ENCODE measurements around the gene RARG. TPM values are rescaled to one million over a fixed set of nuclear protein-coding genes. Genes with fewer than 3 reads are reported as not detected.
"Not testable (repeated sequence)": the region's sequence is repeated elsewhere in the genome, so short reads cannot be mapped to it uniquely, and the experiment has no call there.

RARG gene
- total RNA-seq, 1 donor from 2014 or later, result 21.7 TPM

DNA sequence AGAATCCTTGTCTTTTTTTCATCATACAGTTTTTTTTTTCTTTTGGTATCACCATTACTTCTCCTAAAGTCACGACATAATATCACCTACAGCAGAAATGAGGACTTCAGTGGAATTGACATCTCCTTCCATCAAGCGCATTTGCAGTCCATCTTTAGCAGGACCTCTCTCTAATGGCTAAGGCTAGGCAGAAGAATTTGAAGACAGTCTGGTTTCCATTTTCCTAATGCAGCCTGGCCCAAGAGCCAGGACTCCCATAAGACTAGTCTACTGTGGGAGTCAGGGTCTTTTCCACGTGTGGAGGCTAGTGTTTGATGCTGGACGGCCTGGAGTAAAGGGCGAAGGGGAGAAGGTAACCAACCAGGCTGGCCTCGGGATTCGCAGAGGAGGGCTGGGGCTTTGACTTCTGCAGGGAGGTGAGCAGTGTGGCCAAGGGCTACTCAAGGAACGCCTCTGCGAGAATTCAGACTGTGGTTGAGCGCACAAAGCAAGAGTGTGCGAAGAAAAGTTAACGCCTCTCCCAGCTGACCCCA, 52.3 kb downstream of the RARG start:
- Mint-ChIP-seq H3K36me3 (ENCODE audit: low read depth) (peaks cover 4% of the 10 kb centered on the region), H3K4me3 (ENCODE audit: unreplicated experiment) (peak overlapping the region; percentile 90), H3K27ac (ENCODE audit: unreplicated experiment) (peak overlapping the region; percentile 94), H3K4me1 (ENCODE audit: low read depth) (peaks cover 52% of the 10 kb centered on the region), H3K27me3 (ENCODE audit: low read depth) (no peaks in the 10 kb centered on the region), H3K9me3 (ENCODE audit: low read depth) (no peaks in the 10 kb centered on the region)
- no peak for DNase-seq (ENCODE audit: low spot score)
- TF ChIP-seq, protein P1, sequence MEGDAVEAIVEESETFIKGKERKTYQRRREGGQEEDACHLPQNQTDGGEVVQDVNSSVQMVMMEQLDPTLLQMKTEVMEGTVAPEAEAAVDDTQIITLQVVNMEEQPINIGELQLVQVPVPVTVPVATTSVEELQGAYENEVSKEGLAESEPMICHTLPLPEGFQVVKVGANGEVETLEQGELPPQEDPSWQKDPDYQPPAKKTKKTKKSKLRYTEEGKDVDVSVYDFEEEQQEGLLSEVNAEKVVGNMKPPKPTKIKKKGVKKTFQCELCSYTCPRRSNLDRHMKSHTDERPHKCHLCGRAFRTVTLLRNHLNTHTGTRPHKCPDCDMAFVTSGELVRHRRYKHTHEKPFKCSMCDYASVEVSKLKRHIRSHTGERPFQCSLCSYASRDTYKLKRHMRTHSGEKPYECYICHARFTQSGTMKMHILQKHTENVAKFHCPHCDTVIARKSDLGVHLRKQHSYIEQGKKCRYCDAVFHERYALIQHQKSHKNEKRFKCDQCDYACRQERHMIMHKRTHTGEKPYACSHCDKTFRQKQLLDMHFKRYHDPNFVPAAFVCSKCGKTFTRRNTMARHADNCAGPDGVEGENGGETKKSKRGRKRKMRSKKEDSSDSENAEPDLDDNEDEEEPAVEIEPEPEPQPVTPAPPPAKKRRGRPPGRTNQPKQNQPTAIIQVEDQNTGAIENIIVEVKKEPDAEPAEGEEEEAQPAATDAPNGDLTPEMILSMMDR (IDR thresholded peaks at IDR 0.05), result no peak

DNA sequence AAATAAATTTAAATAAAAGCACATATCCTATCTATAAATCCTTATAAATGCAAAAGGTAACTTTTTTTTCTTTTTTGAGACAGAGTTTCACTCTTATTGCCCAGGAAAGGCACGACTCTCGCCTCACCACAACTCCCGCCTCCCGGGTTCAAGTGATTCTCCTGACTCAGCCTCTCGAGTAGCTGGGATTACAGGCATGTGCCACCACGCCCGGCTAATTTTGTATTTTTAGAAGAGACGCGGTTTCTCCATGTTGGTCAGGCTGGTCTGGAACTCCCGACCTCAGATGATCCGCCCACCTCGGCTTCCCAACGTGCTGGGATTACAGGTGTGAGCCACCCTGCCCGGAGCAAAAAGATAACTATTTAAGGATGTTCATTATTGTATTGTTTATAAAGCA, 53.2 kb downstream of the RARG start:
- not testable (repeated sequence) for H3K9me3 Mint-ChIP-seq (ENCODE audit: low read depth); H3K36me3 Mint-ChIP-seq (ENCODE audit: low read depth); H3K27me3 Mint-ChIP-seq (ENCODE audit: low read depth); H3K4me3 Mint-ChIP-seq (ENCODE audit: unreplicated experiment); H3K27ac Mint-ChIP-seq (ENCODE audit: unreplicated experiment); DNase-seq (ENCODE audit: low spot score)
- peaks cover 51% of the 10 kb centered on the region for H3K4me1 Mint-ChIP-seq (ENCODE audit: low read depth)

DNA sequence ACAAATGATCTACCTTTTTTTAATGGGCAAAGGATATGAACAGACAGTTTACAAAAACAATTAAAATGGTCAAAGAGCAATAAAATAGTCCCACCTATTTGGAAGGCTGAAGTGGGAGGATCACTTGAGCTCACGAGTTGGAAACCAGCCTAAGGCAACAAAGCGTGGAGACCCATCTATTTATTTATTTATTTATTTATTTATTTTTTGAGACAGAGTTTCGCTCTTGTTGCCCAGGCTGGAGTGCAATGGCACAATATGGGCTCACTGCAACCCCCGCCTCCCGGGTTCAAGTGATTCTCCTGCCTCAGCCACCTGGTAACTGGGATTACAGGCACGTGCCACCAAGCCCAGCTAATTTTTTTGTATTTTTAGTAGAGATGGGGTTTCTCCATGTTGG, 54.6 kb downstream of the RARG start:
- not testable (repeated sequence) for H3K4me3 Mint-ChIP-seq (ENCODE audit: unreplicated experiment); H3K27me3 Mint-ChIP-seq (ENCODE audit: low read depth); H3K27ac Mint-ChIP-seq (ENCODE audit: unreplicated experiment); H3K36me3 Mint-ChIP-seq (ENCODE audit: low read depth); H3K9me3 Mint-ChIP-seq (ENCODE audit: low read depth)
- H3K4me1 Mint-ChIP-seq (ENCODE audit: low read depth), result peaks cover 37% of the 10 kb centered on the region
- peak; percentile 21 for DNase-seq (ENCODE audit: low spot score)

DNA sequence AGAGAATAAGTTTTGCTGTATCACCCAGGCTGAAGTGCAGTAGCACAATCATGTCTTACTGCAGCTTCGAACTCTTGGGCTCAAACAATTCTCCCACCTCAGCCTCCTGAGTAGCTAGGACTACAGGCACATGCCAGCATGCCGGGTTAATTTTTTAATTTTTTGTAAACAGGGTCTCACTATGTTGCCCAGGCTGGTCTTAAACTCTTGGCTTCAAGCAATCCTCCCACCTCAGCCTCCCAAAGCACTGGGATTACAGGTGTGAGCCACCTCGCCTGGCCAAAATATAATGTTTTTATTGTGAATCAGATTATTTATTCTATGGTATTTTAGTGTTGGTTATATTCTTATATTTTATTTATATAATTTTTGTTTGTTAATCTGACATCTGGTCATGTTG, 55.3 kb downstream of the RARG start:
- Mint-ChIP-seq H3K36me3 (ENCODE audit: low read depth) (peaks cover 2% of the 10 kb centered on the region), H3K9me3 (ENCODE audit: low read depth) (no peaks in the 10 kb centered on the region), H3K4me3 (ENCODE audit: unreplicated experiment) (no peak overlapping the region), H3K27ac (ENCODE audit: unreplicated experiment) (no peak overlapping the region), H3K4me1 (ENCODE audit: low read depth) (peaks cover 33% of the 10 kb centered on the region), H3K27me3 (ENCODE audit: low read depth) (no peaks in the 10 kb centered on the region)
- no peak for DNase-seq (ENCODE audit: low spot score)
- TF ChIP-seq, protein P1 (IDR thresholded peaks at IDR 0.05), result no peak

DNA sequence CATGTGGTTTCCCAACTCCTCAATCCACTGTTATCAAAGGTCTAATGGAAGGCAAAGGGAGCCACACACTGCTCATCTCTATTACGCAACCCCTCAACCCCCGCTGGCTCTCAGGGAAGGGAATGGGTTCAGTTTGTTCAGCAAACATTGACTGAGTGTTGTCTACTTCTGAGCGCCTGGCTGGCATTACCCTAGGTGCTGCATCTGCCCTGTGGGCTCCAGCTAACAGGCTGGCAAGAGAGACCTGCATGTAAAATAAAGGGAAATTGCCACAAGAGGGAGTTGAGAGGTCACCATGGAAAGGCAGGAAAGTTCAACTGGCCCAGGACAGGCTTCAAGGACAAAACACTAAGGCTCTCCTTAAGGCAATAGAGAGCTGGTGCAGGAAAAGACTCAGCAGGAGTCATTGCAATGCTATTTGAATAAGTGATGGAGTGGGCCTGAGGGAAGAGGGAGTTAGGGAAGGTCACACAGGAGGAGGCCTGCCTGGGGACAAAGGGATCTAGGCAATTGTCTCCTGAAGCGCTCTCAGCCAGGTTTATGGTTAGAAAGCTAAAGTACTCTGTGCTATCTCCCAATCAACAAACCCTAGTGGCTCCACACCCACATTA, 57.0 kb downstream of the RARG start:
- H3K4me1 Mint-ChIP-seq (ENCODE audit: low read depth), result peaks cover 27% of the 10 kb centered on the region
- no peaks in the 10 kb centered on the region for H3K9me3 Mint-ChIP-seq (ENCODE audit: low read depth)
- no peaks in the 10 kb centered on the region for H3K27me3 Mint-ChIP-seq (ENCODE audit: low read depth)
- peak; percentile 37 for DNase-seq (ENCODE audit: low spot score)
- H3K27ac Mint-ChIP-seq (ENCODE audit: unreplicated experiment), result no peak overlapping the region
- peaks cover 8% of the 10 kb centered on the region for H3K36me3 Mint-ChIP-seq (ENCODE audit: low read depth)
- no peak overlapping the region for H3K4me3 Mint-ChIP-seq (ENCODE audit: unreplicated experiment)
- TF ChIP-seq, protein P1 (IDR thresholded peaks at IDR 0.05), result peak; percentile 47

DNA sequence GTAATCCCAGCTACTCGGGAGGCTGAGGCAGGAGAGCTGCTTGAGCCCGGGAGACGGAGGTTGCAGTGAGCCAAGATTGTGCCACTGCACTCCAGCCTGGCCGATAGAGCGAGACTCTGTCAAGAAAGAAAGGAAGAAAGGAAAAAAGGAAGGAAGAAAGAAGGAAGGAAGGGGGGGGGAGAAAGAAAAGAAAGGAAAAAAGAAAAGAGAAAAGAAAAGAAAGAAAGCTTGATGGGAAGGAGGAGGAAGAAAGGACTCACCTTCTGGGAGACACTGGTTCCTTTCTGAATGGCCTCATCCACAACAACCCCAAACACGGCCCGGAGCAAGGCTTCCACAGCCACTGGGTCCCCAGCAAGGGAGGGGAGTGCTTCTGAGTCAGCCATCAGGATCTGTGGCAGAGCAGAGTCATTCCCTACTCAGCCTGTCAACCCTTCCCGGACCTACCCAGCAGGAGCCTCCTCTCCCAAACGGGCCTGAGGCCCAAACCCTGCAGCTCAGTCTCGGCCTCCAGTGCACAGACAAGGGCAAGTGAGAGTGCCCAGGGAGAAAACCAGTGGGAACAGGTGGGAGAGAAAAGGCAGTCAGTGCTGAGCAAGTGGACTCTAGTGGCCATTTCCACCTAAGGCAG, 58.8 kb downstream of the RARG start:
- Mint-ChIP-seq H3K27ac (ENCODE audit: unreplicated experiment) (no peak overlapping the region), H3K4me1 (ENCODE audit: low read depth) (peaks cover 15% of the 10 kb centered on the region), H3K4me3 (ENCODE audit: unreplicated experiment) (no peak overlapping the region), H3K36me3 (ENCODE audit: low read depth) (peaks cover 12% of the 10 kb centered on the region), H3K9me3 (ENCODE audit: low read depth) (no peaks in the 10 kb centered on the region), H3K27me3 (ENCODE audit: low read depth) (no peaks in the 10 kb centered on the region)
- TF ChIP-seq, protein P1 (IDR thresholded peaks at IDR 0.05), result no peak
- peak; percentile 54 for DNase-seq (ENCODE audit: low spot score)

Measured in chondrocyte (in vitro differentiated cells).